GM12878 (cell line): Measurements from ENCODE around the gene PHACTR3. TPM values are rescaled to one million over a fixed set of nuclear protein-coding genes. Genes with fewer than 3 reads are reported as not detected.

Source experiments
- ATAC-seq: fragments of 200-7000 bp; cut with Tn5 transposase; 3 replicates; pipeline ENCODE4 v1.9.1; 2020; ENCODE audit warnings: mild to moderate bottlenecking, moderate library complexity
- BruUV-seq: library from RNA; stranded (reverse); fragments of 400-500 nt; replicated peaks from 2 replicates; lab custom pipeline; 2021; lab: Mats Ljungman, UMichigan
- CTCF ChIA-PET: fragments of 300-600 bp; sonication (Branson Sonifier 250); formaldehyde crosslinking; extraction: SDS; loops from one replicate; lab custom pipeline; 2021; ENCODE audit warnings: inconsistent platforms; lab: Yijun Ruan, JAX
- POLR2A ChIA-PET: fragments of 350-600 bp; formaldehyde crosslinking; extraction: SDS; loops from one replicate; lab custom pipeline; 2021; ENCODE audit warnings: inconsistent platforms; lab: Charles Lee
- RAD21 ChIA-PET: fragments of 300-600 bp; sonication (Branson Sonifier 250); formaldehyde crosslinking; loops from one replicate; lab custom pipeline; 2023; ENCODE audit warnings: antibody characterized with exemption; ENCODE audit not compliant: unreplicated experiment; lab: Charles Lee
- SMC1A ChIA-PET: fragments of 300-600 bp; sonication (Branson Sonifier 250); formaldehyde crosslinking; loops from one replicate; lab custom pipeline; 2023; ENCODE audit not compliant: unreplicated experiment, uncharacterized antibody; lab: Charles Lee
- DNase-seq: peaks from one replicate; pipeline ENCODE4 v3.0.0-alpha.2; 2011; ENCODE audit warnings: low read depth, low spot score
- FAIRE-seq: peaks from 3 replicates; lab custom pipeline; 2011; peaks lifted over from hg19 to GRCh38; lab: Jason Lieb, UNC
- H2AFZ ChIP-seq: 2 replicates; pipeline ENCODE4 v1.6.0; 2011; ENCODE audit warnings: low read depth, low read length, control low read depth; ENCODE audit not compliant: control insufficient read depth
- H3K27ac ChIP-seq: 2 replicates; pipeline ENCODE4 v1.5.1; 2011; ENCODE audit warnings: control low read depth; ENCODE audit not compliant: control insufficient read depth, insufficient read depth
- H3K27me3 ChIP-seq, 2 experiments: replicated peaks in 1 of 2; 2 replicates each; pipeline versions ENCODE4 v1.6.0 to v1.6.1; 2011; ENCODE audit warnings: low read length in 1 of 2; ENCODE audit not compliant: control insufficient read depth in 2 of 2, insufficient read depth in 2 of 2
- H3K36me3 ChIP-seq, 2 experiments: 2 replicates each; pipeline ENCODE4 v1.5.1; 2011; ENCODE audit warnings: low read length in 1 of 2; ENCODE audit not compliant: control insufficient read depth in 2 of 2, insufficient read depth in 2 of 2
- H3K4me1 ChIP-seq: 2 replicates; pipeline ENCODE4 v1.6.1; 2011; ENCODE audit warnings: mild to moderate bottlenecking, low read length, moderate library complexity, mixed read lengths; ENCODE audit not compliant: control insufficient read depth, insufficient read depth
- H3K4me2 ChIP-seq: 2 replicates; pipeline ENCODE4 v1.6.0; 2011; ENCODE audit warnings: control low read depth; ENCODE audit not compliant: control insufficient read depth, insufficient read depth
- H3K4me3 ChIP-seq: fragments of 200-600 bp; sonication (generic); 2 replicates; pipeline ENCODE4 v1.5.1; 2016
- H3K79me2 ChIP-seq: 2 replicates; pipeline ENCODE4 v1.6.0; 2011; ENCODE audit warnings: low read length; ENCODE audit not compliant: control insufficient read depth, insufficient read depth
- H3K9ac ChIP-seq: 2 replicates; pipeline ENCODE4 v1.8.0; 2011; ENCODE audit warnings: low read length, control low read depth, mixed read lengths; ENCODE audit not compliant: control insufficient read depth, insufficient read depth
- H3K9me3 ChIP-seq: replicated peaks from 3 replicates; pipeline ENCODE4 v1.5.1; 2011; ENCODE audit warnings: mild to moderate bottlenecking, low read length; ENCODE audit not compliant: control insufficient read depth, insufficient read depth
- H4K20me1 ChIP-seq: 2 replicates; pipeline ENCODE4 v1.6.0; 2011; ENCODE audit not compliant: control insufficient read depth, insufficient read depth
- FOXK2 ChIP-seq: fragments of 450-650 bp; IDR thresholded peaks from 2 replicates; pipeline ENCODE4 v1.6.1; 2017; ENCODE audit warnings: mild to moderate bottlenecking, moderate library complexity
- HDGF ChIP-seq: fragments of 450-650 bp; IDR thresholded peaks from 2 replicates; pipeline ENCODE4 v1.6.1; 2016; ENCODE audit warnings: antibody characterized with exemption
- IRF4 ChIP-seq: IDR thresholded peaks from 2 replicates; pipeline ENCODE4 v1.6.1; 2011; ENCODE audit warnings: low read depth, low read length
- KDM1A ChIP-seq: fragments of 200-600 bp; sonication (generic); IDR thresholded peaks from 2 replicates; pipeline ENCODE4 v1.6.1; 2016; ENCODE audit warnings: borderline replicate concordance
- NFIC ChIP-seq: IDR thresholded peaks from 2 replicates; pipeline ENCODE4 v1.6.1; 2012; ENCODE audit warnings: low read depth, mild to moderate bottlenecking, inconsistent platforms, low read length, moderate library complexity
- NFYA ChIP-seq: IDR thresholded peaks from 2 replicates; pipeline ENCODE4 v1.6.1; 2011; ENCODE audit warnings: low read depth, mild to moderate bottlenecking, low read length, improper control_type of control experiment, borderline replicate concordance
- NR2C1 ChIP-seq: fragments of 450-650 bp; IDR thresholded peaks from 2 replicates; pipeline ENCODE4 v1.6.1; 2017; ENCODE audit warnings: antibody characterized with exemption, mild to moderate bottlenecking, moderate library complexity
- POLR2AphosphoS5 ChIP-seq: IDR thresholded peaks from 2 replicates; pipeline ENCODE4 v1.6.1; 2011; ENCODE audit warnings: mild to moderate bottlenecking, low read length, inconsistent platforms
- RUNX3 ChIP-seq: IDR thresholded peaks from 2 replicates; pipeline ENCODE4 v1.6.1; 2012; ENCODE audit warnings: low read length, inconsistent platforms
- SRF ChIP-seq, 2 experiments: IDR thresholded peaks; 2 replicates each; pipeline ENCODE4 v1.6.1; 2011; ENCODE audit warnings: low read depth in 2 of 2, low read length in 2 of 2, mild to moderate bottlenecking in 1 of 2, moderate library complexity in 1 of 2
- STAT1 ChIP-seq: fragments of 450-650 bp; conservative IDR thresholded peaks from 2 replicates; pipeline ENCODE4 v1.6.1; 2014; ENCODE audit warnings: antibody characterized with exemption, mild to moderate bottlenecking
- ZBED1 ChIP-seq: IDR thresholded peaks from 2 replicates; pipeline ENCODE4 v1.6.1; 2016; ENCODE audit warnings: borderline replicate concordance
- ZNF274 ChIP-seq: IDR thresholded peaks from one replicate; pipeline ENCODE4 v1.8.0; 2011; ENCODE audit not compliant: insufficient read length, insufficient read depth
- ZNF384 ChIP-seq: IDR thresholded peaks from 2 replicates; pipeline ENCODE4 v1.6.1; 2012; ENCODE audit warnings: low read depth, mild to moderate bottlenecking, low read length, improper control_type of control experiment, borderline replicate concordance
- WGBS: methylation state at CpG from one replicate; pipeline ENCODE4 v1.1.6; 2016; ENCODE audit warnings: low lambda C conversion rate; ENCODE audit not compliant: insufficient replicate concordance, insufficient coverage; ENCODE audit errors: missing lambda C conversion rate; 5-methylcytosine and 5-hydroxymethylcytosine counted together
- in situ Hi-C: fragments of 300-500 bp; cut with MboI; formaldehyde crosslinking; loops from 9 replicates; pipeline ENCODE4 v1.14.3; 2018; ENCODE audit warnings: mixed read lengths
- intact Hi-C: fragments of 100-400 bp; cut with micrococcal nuclease; formaldehyde crosslinking; loops from one replicate; pipeline ENCODE4 v1.14.2; 2022; ENCODE audit not compliant: unreplicated experiment
- polyA plus RNA-seq, 11 experiments: library from polyadenylated mRNA; depleted of rRNA in 4 of 11; unstranded in 6 of 11; stranded (reverse) in 5 of 11; fragments of >200 nt; fragmentation: Nextera tagmentation in 4 of 11; fragmentation: Illumina TruSeq in 1 of 11; extraction: Ambion mirVana in 4 of 11; extraction: Trizol in 1 of 11; gene quantifications; 1 replicate in 1 of 11; 2 replicates in 10 of 11; pipeline versions ENCODE4 v1.2.1 to v1.2.3, GENCODE V29; 2011 to 2016; ENCODE audit warnings: inconsistent platforms in 2 of 11, missing spikeins in 2 of 11, low read depth in 1 of 11
- total RNA-seq, 4 experiments: library from RNA; depleted of rRNA in 3 of 4; stranded (reverse); fragments of >200 nt in 3 of 4; fragmentation: Illumina TruSeq in 1 of 4; extraction: Trizol in 1 of 4; gene quantifications; 2 replicates each; pipeline versions ENCODE4 v1.2.1 to v1.2.3, GENCODE V29; 2013 to 2021
- TF ChIP-seq, protein P1 (sequence below): fragments of 150-350 bp; IDR thresholded peaks from 2 replicates; pipeline ENCODE4 v1.6.1; 2016; ENCODE audit warnings: low read depth, low read length
- TF ChIP-seq, protein P2 (sequence below): fragments of 450-650 bp; IDR thresholded peaks from 2 replicates; pipeline ENCODE4 v1.6.1; 2017; ENCODE audit warnings: mild to moderate bottlenecking, moderate library complexity
- TF ChIP-seq, protein P3 (sequence below): IDR thresholded peaks from 2 replicates; pipeline ENCODE4 v1.6.1; 2011; ENCODE audit warnings: borderline replicate concordance, low read depth, mild to moderate bottlenecking, moderate library complexity, low read length; ENCODE audit not compliant: insufficient read depth, poor library complexity, severe bottlenecking

Gene PHACTR3
- total and polyA plus RNA-seq, 10 of the 15 experiments (the other 5 are each of a cell fraction or from before 2014, with no cell fraction given) = 0.17 to 2.7 (median 0.27) TPM; not detected in 1

DNA sequence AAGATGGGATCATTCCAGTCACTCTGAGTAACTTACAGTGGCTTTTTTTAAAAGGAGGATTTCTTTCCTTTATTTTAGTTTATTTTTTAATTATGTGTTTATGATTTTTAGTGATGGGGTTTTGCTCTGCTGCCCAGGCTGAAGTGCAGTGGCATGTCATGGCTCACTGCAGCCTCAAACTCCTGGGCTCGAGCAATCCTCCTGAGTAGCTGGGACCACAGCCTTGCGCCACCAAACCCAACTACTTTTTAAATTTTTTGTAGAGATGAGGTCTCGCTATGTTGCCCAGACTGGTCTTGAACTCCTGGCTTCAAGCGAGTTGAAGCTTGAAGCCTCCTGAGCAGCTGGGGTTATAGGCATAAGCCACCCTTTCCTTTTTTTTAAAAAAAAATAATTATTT lies 31.8 kb upstream of the PHACTR3 start:
- RAD21 ChIA-PET = interaction anchor here (1.3 kb wide), 1 partner anchor 180 kb away, joined by 5 read pairs; no protein-coding TSS in a partner anchor
- no peaks in the 10 kb centered on the region for H3K79me2 ChIP-seq
- no peaks in the 10 kb centered on the region for H3K36me3 ChIP-seq
- DNase-seq (no peak), FAIRE-seq (no peak), ATAC-seq (no peak)
- peaks cover 0 to under 1% of the 10 kb centered on the region in 2 experiments; a peak in 3 of 4 replicates for H3K27me3 ChIP-seq
- no peak overlapping the region for H3K27ac ChIP-seq
- no TSS peak for BruUV-seq
- CTCF ChIA-PET = interaction anchor here (1.0 to 4.7 kb wide), 7 partner anchors 9 to 180 kb away, joined by 3 to 26 read pairs (median 4); no protein-coding TSS in a partner anchor
- POLR2A ChIA-PET = no interaction called here
- H3K9me3 ChIP-seq = no peaks in the 10 kb centered on the region
- in situ Hi-C loops (loop anchor here (5.0 kb wide), 1 partner anchor 180 kb away; no protein-coding TSS in a partner anchor), intact Hi-C loops (no loop called here)
- H4K20me1 ChIP-seq = no peaks in the 10 kb centered on the region
- 53% methylated on average over 4 of the region's 4 CpGs for WGBS
- no peak overlapping the region for H3K4me2 ChIP-seq
- H2AFZ ChIP-seq = no peak overlapping the region
- H3K9ac ChIP-seq = no peak overlapping the region
- 0 out of 2 replicates have a peak, but pooled peaks cover 2% of the 10 kb centered on the region for H3K4me1 ChIP-seq
- SMC1A ChIA-PET = no interaction called here
- H3K4me3 ChIP-seq = no peak overlapping the region
- TF ChIP-seq, protein P1, sequence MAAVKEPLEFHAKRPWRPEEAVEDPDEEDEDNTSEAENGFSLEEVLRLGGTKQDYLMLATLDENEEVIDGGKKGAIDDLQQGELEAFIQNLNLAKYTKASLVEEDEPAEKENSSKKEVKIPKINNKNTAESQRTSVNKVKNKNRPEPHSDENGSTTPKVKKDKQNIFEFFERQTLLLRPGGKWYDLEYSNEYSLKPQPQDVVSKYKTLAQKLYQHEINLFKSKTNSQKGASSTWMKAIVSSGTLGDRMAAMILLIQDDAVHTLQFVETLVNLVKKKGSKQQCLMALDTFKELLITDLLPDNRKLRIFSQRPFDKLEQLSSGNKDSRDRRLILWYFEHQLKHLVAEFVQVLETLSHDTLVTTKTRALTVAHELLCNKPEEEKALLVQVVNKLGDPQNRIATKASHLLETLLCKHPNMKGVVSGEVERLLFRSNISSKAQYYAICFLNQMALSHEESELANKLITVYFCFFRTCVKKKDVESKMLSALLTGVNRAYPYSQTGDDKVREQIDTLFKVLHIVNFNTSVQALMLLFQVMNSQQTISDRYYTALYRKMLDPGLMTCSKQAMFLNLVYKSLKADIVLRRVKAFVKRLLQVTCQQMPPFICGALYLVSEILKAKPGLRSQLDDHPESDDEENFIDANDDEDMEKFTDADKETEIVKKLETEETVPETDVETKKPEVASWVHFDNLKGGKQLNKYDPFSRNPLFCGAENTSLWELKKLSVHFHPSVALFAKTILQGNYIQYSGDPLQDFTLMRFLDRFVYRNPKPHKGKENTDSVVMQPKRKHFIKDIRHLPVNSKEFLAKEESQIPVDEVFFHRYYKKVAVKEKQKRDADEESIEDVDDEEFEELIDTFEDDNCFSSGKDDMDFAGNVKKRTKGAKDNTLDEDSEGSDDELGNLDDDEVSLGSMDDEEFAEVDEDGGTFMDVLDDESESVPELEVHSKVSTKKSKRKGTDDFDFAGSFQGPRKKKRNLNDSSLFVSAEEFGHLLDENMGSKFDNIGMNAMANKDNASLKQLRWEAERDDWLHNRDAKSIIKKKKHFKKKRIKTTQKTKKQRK = no peak
- TF ChIP-seq NFIC (no peak), STAT1 (no peak), KDM1A (no peak), ZBED1 (no peak), ZNF384 (no peak), SRF (IDR thresholded peaks at IDR 0.05; ENCODE audit: low read depth in 2 of 2, low read length in 2 of 2) (no peak), RUNX3 (no peak), NR2C1 (no peak), HDGF (no peak), POLR2AphosphoS5 (no peak), ZNF274 (no peak), FOXK2 (no peak), NFYA (no peak), IRF4 (no peak)
- TF ChIP-seq, protein P2, sequence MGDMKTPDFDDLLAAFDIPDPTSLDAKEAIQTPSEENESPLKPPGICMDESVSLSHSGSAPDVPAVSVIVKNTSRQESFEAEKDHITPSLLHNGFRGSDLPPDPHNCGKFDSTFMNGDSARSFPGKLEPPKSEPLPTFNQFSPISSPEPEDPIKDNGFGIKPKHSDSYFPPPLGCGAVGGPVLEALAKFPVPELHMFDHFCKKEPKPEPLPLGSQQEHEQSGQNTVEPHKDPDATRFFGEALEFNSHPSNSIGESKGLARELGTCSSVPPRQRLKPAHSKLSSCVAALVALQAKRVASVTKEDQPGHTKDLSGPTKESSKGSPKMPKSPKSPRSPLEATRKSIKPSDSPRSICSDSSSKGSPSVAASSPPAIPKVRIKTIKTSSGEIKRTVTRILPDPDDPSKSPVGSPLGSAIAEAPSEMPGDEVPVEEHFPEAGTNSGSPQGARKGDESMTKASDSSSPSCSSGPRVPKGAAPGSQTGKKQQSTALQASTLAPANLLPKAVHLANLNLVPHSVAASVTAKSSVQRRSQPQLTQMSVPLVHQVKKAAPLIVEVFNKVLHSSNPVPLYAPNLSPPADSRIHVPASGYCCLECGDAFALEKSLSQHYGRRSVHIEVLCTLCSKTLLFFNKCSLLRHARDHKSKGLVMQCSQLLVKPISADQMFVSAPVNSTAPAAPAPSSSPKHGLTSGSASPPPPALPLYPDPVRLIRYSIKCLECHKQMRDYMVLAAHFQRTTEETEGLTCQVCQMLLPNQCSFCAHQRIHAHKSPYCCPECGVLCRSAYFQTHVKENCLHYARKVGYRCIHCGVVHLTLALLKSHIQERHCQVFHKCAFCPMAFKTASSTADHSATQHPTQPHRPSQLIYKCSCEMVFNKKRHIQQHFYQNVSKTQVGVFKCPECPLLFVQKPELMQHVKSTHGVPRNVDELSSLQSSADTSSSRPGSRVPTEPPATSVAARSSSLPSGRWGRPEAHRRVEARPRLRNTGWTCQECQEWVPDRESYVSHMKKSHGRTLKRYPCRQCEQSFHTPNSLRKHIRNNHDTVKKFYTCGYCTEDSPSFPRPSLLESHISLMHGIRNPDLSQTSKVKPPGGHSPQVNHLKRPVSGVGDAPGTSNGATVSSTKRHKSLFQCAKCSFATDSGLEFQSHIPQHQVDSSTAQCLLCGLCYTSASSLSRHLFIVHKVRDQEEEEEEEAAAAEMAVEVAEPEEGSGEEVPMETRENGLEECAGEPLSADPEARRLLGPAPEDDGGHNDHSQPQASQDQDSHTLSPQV = no peak
- TF ChIP-seq, protein P3, sequence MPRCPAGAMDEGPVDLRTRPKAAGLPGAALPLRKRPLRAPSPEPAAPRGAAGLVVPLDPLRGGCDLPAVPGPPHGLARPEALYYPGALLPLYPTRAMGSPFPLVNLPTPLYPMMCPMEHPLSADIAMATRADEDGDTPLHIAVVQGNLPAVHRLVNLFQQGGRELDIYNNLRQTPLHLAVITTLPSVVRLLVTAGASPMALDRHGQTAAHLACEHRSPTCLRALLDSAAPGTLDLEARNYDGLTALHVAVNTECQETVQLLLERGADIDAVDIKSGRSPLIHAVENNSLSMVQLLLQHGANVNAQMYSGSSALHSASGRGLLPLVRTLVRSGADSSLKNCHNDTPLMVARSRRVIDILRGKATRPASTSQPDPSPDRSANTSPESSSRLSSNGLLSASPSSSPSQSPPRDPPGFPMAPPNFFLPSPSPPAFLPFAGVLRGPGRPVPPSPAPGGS = no peak
